Gastroesophageal sphincter (tissue), 3 donors: ENCODE data around the gene IRF5.

ENCODE experiments used
- EP300 ChIP-seq: sonication (generic); formaldehyde crosslinking; IDR thresholded peaks from one replicate; pipeline ENCODE4 v1.6.1; 2017; ENCODE audit warnings: antibody characterized with exemption, mild to moderate bottlenecking
- TF ChIP-seq, protein P1 (sequence below), 4 experiments: fragments of 200-600 bp in 2 of 4; fragments of 450-650 bp in 2 of 4; sonication (generic) in 1 of 4; IDR thresholded peaks; one replicate each; pipeline ENCODE4 v1.5.1; 2017 to 2019; ENCODE audit warnings: antibody characterized with exemption in 4 of 4, mild to moderate bottlenecking in 2 of 4, moderate library complexity in 2 of 4

DNA sequence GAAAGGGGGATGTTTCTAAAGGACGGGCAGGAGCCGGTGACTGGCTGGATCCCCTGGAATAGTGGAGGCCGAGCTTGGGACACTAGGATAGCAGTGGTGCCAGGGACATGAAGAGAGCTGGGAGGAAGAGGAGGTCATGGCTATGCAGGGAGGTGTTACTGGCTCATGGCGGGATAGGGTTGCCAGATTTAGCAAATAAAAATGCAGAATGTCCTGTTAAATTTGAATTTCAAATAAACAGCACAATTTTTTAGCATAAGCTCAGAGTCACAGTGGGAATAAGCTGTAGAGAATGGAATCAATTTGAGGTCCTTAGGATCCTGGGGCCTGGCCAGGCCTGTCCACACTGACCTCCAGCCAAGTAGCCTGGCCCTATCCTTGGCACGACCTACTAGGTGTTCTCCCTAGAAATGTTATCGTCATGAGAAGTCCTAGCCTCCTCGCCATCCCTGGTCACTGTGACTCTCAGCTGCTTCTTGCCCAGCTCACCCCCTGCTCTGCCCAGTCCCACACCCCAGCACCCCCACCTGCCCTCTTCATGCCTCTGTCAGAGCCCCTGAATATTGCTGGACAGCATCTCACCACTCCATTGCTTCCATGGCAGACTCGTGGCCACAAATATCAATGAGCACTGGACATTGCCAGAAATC, 19.6 kb upstream of the IRF5 start:
- TF ChIP-seq, protein P1, sequence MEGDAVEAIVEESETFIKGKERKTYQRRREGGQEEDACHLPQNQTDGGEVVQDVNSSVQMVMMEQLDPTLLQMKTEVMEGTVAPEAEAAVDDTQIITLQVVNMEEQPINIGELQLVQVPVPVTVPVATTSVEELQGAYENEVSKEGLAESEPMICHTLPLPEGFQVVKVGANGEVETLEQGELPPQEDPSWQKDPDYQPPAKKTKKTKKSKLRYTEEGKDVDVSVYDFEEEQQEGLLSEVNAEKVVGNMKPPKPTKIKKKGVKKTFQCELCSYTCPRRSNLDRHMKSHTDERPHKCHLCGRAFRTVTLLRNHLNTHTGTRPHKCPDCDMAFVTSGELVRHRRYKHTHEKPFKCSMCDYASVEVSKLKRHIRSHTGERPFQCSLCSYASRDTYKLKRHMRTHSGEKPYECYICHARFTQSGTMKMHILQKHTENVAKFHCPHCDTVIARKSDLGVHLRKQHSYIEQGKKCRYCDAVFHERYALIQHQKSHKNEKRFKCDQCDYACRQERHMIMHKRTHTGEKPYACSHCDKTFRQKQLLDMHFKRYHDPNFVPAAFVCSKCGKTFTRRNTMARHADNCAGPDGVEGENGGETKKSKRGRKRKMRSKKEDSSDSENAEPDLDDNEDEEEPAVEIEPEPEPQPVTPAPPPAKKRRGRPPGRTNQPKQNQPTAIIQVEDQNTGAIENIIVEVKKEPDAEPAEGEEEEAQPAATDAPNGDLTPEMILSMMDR (IDR thresholded peaks at IDR 0.05), result no peak
- TF ChIP-seq EP300, result no peak
